ENCODE data around the gene DTNBP1. TPM values are rescaled to one million over a fixed set of nuclear protein-coding genes. Genes with fewer than 3 reads are reported as not detected.

The DTNBP1 gene
- total and polyA plus RNA-seq, 5 donors: 17.2 to 34.0 (median 24.9) TPM

GRCh38 chr6:15574023-15574422 is 88.8 kb downstream of the DTNBP1 start:
- H3K27ac ChIP-seq (ENCODE audit: low read length): no peak overlapping the region
- no peak overlapping the region for H3K4me3 ChIP-seq (ENCODE audit: low read length)
- intact Hi-C loops (cut with DNase I): no loop called here
- peaks cover 4% of the 10 kb centered on the region for H3K4me1 ChIP-seq (ENCODE audit: control insufficient read depth, insufficient read depth, low read length)
- no peak for DNase-seq
- no peak for ATAC-seq
- WGBS: 84% methylated on average over 4 of the region's 4 CpGs
- no peaks in the 10 kb centered on the region for H3K27me3 ChIP-seq (ENCODE audit: control insufficient read depth, insufficient read depth)
- H3K9me3 ChIP-seq (ENCODE audit: control insufficient read depth, low read length): no peaks in the 10 kb centered on the region

- Histone ChIP-seq H3K4me3 (ENCODE audit: low read length) (no peak overlapping the region), H3K27me3 (ENCODE audit: control insufficient read depth, insufficient read depth) (no peaks in the 10 kb centered on the region), H3K9me3 (ENCODE audit: control insufficient read depth, low read length) (no peaks in the 10 kb centered on the region), H3K4me1 (ENCODE audit: control insufficient read depth, insufficient read depth, low read length) (peaks cover 4% of the 10 kb centered on the region), H3K27ac (ENCODE audit: low read length) (no peak overlapping the region)
- WGBS: 97% methylated on average over 4 of the region's 4 CpGs
- ATAC-seq: no peak
- DNase-seq: no peak
- intact Hi-C loops (cut with DNase I): no loop called here
Observed at GRCh38 chr6:15573384-15573783, 89.4 kb downstream of the DTNBP1 start.

- Histone ChIP-seq H3K4me3 (ENCODE audit: low read length) (no peak overlapping the region), H3K27me3 (ENCODE audit: control insufficient read depth, insufficient read depth) (no peaks in the 10 kb centered on the region), H3K9me3 (ENCODE audit: control insufficient read depth, low read length) (no peaks in the 10 kb centered on the region), H3K27ac (ENCODE audit: low read length) (no peak overlapping the region), H3K4me1 (ENCODE audit: control insufficient read depth, insufficient read depth, low read length) (peaks cover 4% of the 10 kb centered on the region)
- WGBS: 97% methylated on average over 5 of the region's 5 CpGs
- no peak for DNase-seq
- ATAC-seq: no peak
- intact Hi-C loops (cut with DNase I): no loop called here
Observed at GRCh38 chr6:15572296-15573016, 90.4 kb downstream of the DTNBP1 start.

GRCh38 chr6:15570171-15570570 is 92.7 kb downstream of the DTNBP1 start:
- H3K4me3 ChIP-seq (ENCODE audit: low read length): no peak overlapping the region
- no peak overlapping the region for H3K27ac ChIP-seq (ENCODE audit: low read length)
- WGBS: 97% methylated on average over 2 of the region's 2 CpGs
- peaks cover 4% of the 10 kb centered on the region for H3K4me1 ChIP-seq (ENCODE audit: control insufficient read depth, insufficient read depth, low read length)
- ATAC-seq (no peak), DNase-seq (no peak)
- H3K27me3 ChIP-seq (ENCODE audit: control insufficient read depth, insufficient read depth): no peaks in the 10 kb centered on the region
- intact Hi-C loops (cut with DNase I): no loop called here
- H3K9me3 ChIP-seq (ENCODE audit: control insufficient read depth, low read length): no peaks in the 10 kb centered on the region

- H3K27ac ChIP-seq (ENCODE audit: low read length): peak overlapping the region; percentile 67
- no peak for DNase-seq
- 45% methylated on average over 17 of the region's 17 CpGs for WGBS
- no peak overlapping the region for H3K4me3 ChIP-seq (ENCODE audit: low read length)
- ATAC-seq: peak; percentile 48 to 52
- intact Hi-C loops (cut with DNase I): no loop called here
- H3K4me1 ChIP-seq (ENCODE audit: control insufficient read depth, insufficient read depth, low read length): peaks cover 4% of the 10 kb centered on the region
- no peaks in the 10 kb centered on the region for H3K27me3 ChIP-seq (ENCODE audit: control insufficient read depth, insufficient read depth)
- no peaks in the 10 kb centered on the region for H3K9me3 ChIP-seq (ENCODE audit: control insufficient read depth, low read length)
Observed at GRCh38 chr6:15569035-15569995, 93.5 kb downstream of the DTNBP1 start.

GRCh38 chr6:15562977-15563376 is 99.9 kb downstream of the DTNBP1 start:
- Histone ChIP-seq H3K27me3 (ENCODE audit: control insufficient read depth, insufficient read depth) (no peaks in the 10 kb centered on the region), H3K9me3 (ENCODE audit: control insufficient read depth, low read length) (no peaks in the 10 kb centered on the region), H3K4me1 (ENCODE audit: control insufficient read depth, insufficient read depth, low read length) (no peaks in the 10 kb centered on the region), H3K4me3 (ENCODE audit: low read length) (no peak overlapping the region), H3K27ac (ENCODE audit: low read length) (no peak overlapping the region)
- no peak for ATAC-seq
- 89% methylated on average over 1 of the region's 1 CpG for WGBS
- DNase-seq: no peak
- intact Hi-C loops (cut with DNase I): no loop called here

GRCh38 chr6:15561447-15562199 is 101.2 kb downstream of the DTNBP1 start:
- WGBS: 93% methylated on average over 3 of the region's 3 CpGs
- no peak for DNase-seq
- no peaks in the 10 kb centered on the region for H3K27me3 ChIP-seq (ENCODE audit: control insufficient read depth, insufficient read depth)
- no peaks in the 10 kb centered on the region for H3K9me3 ChIP-seq (ENCODE audit: control insufficient read depth, low read length)
- intact Hi-C loops (cut with DNase I): no loop called here
- ATAC-seq: no peak
- no peak overlapping the region for H3K27ac ChIP-seq (ENCODE audit: low read length)
- no peaks in the 10 kb centered on the region for H3K4me1 ChIP-seq (ENCODE audit: control insufficient read depth, insufficient read depth, low read length)
- no peak overlapping the region for H3K4me3 ChIP-seq (ENCODE audit: low read length)

GRCh38 chr6:15560713-15561112 is 102.1 kb downstream of the DTNBP1 start:
- intact Hi-C loops (cut with DNase I): no loop called here
- no peak overlapping the region for H3K4me3 ChIP-seq (ENCODE audit: low read length)
- no peaks in the 10 kb centered on the region for H3K4me1 ChIP-seq (ENCODE audit: control insufficient read depth, insufficient read depth, low read length)
- ATAC-seq: no peak
- no peak for DNase-seq
- H3K27me3 ChIP-seq (ENCODE audit: control insufficient read depth, insufficient read depth): no peaks in the 10 kb centered on the region
- WGBS: 100% methylated on average over 1 of the region's 1 CpG
- no peak overlapping the region for H3K27ac ChIP-seq (ENCODE audit: low read length)
- H3K9me3 ChIP-seq (ENCODE audit: control insufficient read depth, low read length): no peaks in the 10 kb centered on the region

GRCh38 chr6:15557174-15557573 is 105.7 kb downstream of the DTNBP1 start:
- Histone ChIP-seq H3K27me3 (ENCODE audit: control insufficient read depth, insufficient read depth) (no peaks in the 10 kb centered on the region), H3K9me3 (ENCODE audit: control insufficient read depth, low read length) (no peaks in the 10 kb centered on the region), H3K27ac (ENCODE audit: low read length) (no peak overlapping the region), H3K4me1 (ENCODE audit: control insufficient read depth, insufficient read depth, low read length) (no peaks in the 10 kb centered on the region), H3K4me3 (ENCODE audit: low read length) (no peak overlapping the region)
- intact Hi-C loops (cut with DNase I): no loop called here
- no peak for ATAC-seq
- no peak for DNase-seq

- H3K27ac ChIP-seq (ENCODE audit: low read length): no peak overlapping the region
- peaks cover 2% of the 10 kb centered on the region for H3K4me1 ChIP-seq (ENCODE audit: control insufficient read depth, insufficient read depth, low read length)
- intact Hi-C loops (cut with DNase I): no loop called here
- no peaks in the 10 kb centered on the region for H3K9me3 ChIP-seq (ENCODE audit: control insufficient read depth, low read length)
- H3K27me3 ChIP-seq (ENCODE audit: control insufficient read depth, insufficient read depth): no peaks in the 10 kb centered on the region
- ATAC-seq (no peak), DNase-seq (no peak)
- WGBS: 100% methylated on average over 1 of the region's 1 CpG
- H3K4me3 ChIP-seq (ENCODE audit: low read length): no peak overlapping the region
Observed at GRCh38 chr6:15556711-15557110, 106.1 kb downstream of the DTNBP1 start.
